Measurements from ENCODE around the gene TYK2.
"Not testable (repeated sequence)": the region's sequence is repeated elsewhere in the genome, so short reads cannot be mapped to it uniquely, and the experiment has no call there.

Gene TYK2

GRCh38 chr19:10389863-10390262 is 9.5 kb upstream of the TYK2 start:
- no peak for DNase-seq (ENCODE audit: low read depth)
- TF ChIP-seq CTCF (IDR thresholded peaks at IDR 0.05; ENCODE audit: control insufficient read depth, extremely low read depth, insufficient read depth): peak; percentile 17; the same call in 1 of the 2 replicates
- no peak overlapping the region for H3K4me3 ChIP-seq (ENCODE audit: low read depth, low read length)

- peak; percentile 57 for DNase-seq (ENCODE audit: low read depth)
- no peak overlapping the region for H3K4me3 ChIP-seq (ENCODE audit: low read depth, low read length)
- peak; percentile 91 for TF ChIP-seq CTCF (IDR thresholded peaks at IDR 0.05; ENCODE audit: control insufficient read depth, extremely low read depth, insufficient read depth)
Measured at GRCh38 chr19:10388957-10389356, 8.6 kb upstream of the TYK2 start.

GRCh38 chr19:10384580-10384979 is 4.2 kb upstream of the TYK2 start:
- DNase-seq (ENCODE audit: low read depth): no peak
- no peak overlapping the region for H3K4me3 ChIP-seq (ENCODE audit: low read depth, low read length)
- no peak for TF ChIP-seq CTCF (IDR thresholded peaks at IDR 0.05; ENCODE audit: control insufficient read depth, extremely low read depth, insufficient read depth)

GRCh38 chr19:10383223-10383499 is 2.8 kb upstream of the TYK2 start:
- not testable (repeated sequence) for DNase-seq (ENCODE audit: low read depth); H3K4me3 ChIP-seq (ENCODE audit: low read depth, low read length)

GRCh38 chr19:10379880-10380312 is 476 bp downstream of the TYK2 start:
- H3K4me3 ChIP-seq (ENCODE audit: low read depth, low read length): peak overlapping the region; percentile 82
- TF ChIP-seq CTCF (IDR thresholded peaks at IDR 0.05; ENCODE audit: control insufficient read depth, extremely low read depth, insufficient read depth): no peak
- DNase-seq (ENCODE audit: low read depth): no peak

GRCh38 chr19:10378124-10378523 is 2.2 kb downstream of the TYK2 start:
- DNase-seq (ENCODE audit: low read depth): no peak
- no peak for TF ChIP-seq CTCF (IDR thresholded peaks at IDR 0.05; ENCODE audit: control insufficient read depth, extremely low read depth, insufficient read depth)
- H3K4me3 ChIP-seq (ENCODE audit: low read depth, low read length): no peak overlapping the region

GRCh38 chr19:10377140-10377640 is 3.2 kb downstream of the TYK2 start:
- DNase-seq (ENCODE audit: low read depth); H3K4me3 ChIP-seq (ENCODE audit: low read depth, low read length): not testable (repeated sequence)

- no peak for DNase-seq (ENCODE audit: low read depth)
- H3K4me3 ChIP-seq (ENCODE audit: low read depth, low read length): no peak overlapping the region
- no peak for TF ChIP-seq CTCF (IDR thresholded peaks at IDR 0.05; ENCODE audit: control insufficient read depth, extremely low read depth, insufficient read depth)
Measured at GRCh38 chr19:10374931-10375330, 5.4 kb downstream of the TYK2 start.
